HEK293T (cell line): ENCODE measurements around the gene CHRNB4.

Source experiments
- CTCF ChIA-PET: fragments of 350-600 bp; formaldehyde crosslinking; extraction: SDS; loops from one replicate; lab custom pipeline; 2021; ENCODE audit warnings: antibody characterized with exemption, inconsistent platforms; lab: Yijun Ruan, JAX
- POLR2A ChIA-PET: fragments of 350-600 bp; formaldehyde crosslinking; extraction: SDS; loops from one replicate; lab custom pipeline; 2020; ENCODE audit warnings: antibody characterized with exemption, inconsistent platforms; lab: Yijun Ruan, JAX
- DNase-seq: peaks from one replicate; pipeline ENCODE4 v3.0.0; 2012; ENCODE audit warnings: mixed read lengths; ENCODE audit errors: extremely low spot score
- ARNT ChIP-seq: fragments of 450-650 bp; IDR thresholded peaks from 2 replicates; pipeline ENCODE4 v1.6.1; 2017; ENCODE audit warnings: mild to moderate bottlenecking
- BHLHE40 ChIP-seq: fragments of 450-650 bp; IDR thresholded peaks from 2 replicates; pipeline ENCODE4 v1.6.1; 2016; ENCODE audit warnings: mild to moderate bottlenecking, moderate library complexity, borderline replicate concordance
- CTBP1 ChIP-seq: fragments of 450-650 bp; IDR thresholded peaks from 2 replicates; pipeline ENCODE4 v1.6.1; 2016; ENCODE audit warnings: borderline replicate concordance
- ELF4 ChIP-seq: fragments of 450-650 bp; IDR thresholded peaks from 2 replicates; pipeline ENCODE4 v1.6.1; 2017; ENCODE audit warnings: antibody characterized with exemption
- FOXA1 ChIP-seq: fragments of 450-650 bp; IDR thresholded peaks from 2 replicates; pipeline ENCODE4 v1.6.1; 2016; ENCODE audit warnings: mild to moderate bottlenecking
- FOXK2 ChIP-seq: fragments of 450-650 bp; IDR thresholded peaks from 2 replicates; pipeline ENCODE4 v1.6.1; 2016; ENCODE audit warnings: mild to moderate bottlenecking
- FOXM1 ChIP-seq: fragments of 450-650 bp; IDR thresholded peaks from 2 replicates; pipeline ENCODE4 v1.6.1; 2017; ENCODE audit warnings: mild to moderate bottlenecking, borderline replicate concordance
- HDGF ChIP-seq: fragments of 450-650 bp; IDR thresholded peaks from 2 replicates; pipeline ENCODE4 v1.6.1; 2017; ENCODE audit warnings: antibody characterized with exemption, borderline replicate concordance
- L3MBTL2 ChIP-seq: fragments of 450-650 bp; conservative IDR thresholded peaks from 2 replicates; pipeline ENCODE4 v1.6.1; 2016; ENCODE audit warnings: mild to moderate bottlenecking
- LEF1 ChIP-seq: fragments of 450-650 bp; IDR thresholded peaks from 2 replicates; pipeline ENCODE4 v1.6.1; 2017; ENCODE audit warnings: mild to moderate bottlenecking, borderline replicate concordance
- NFRKB ChIP-seq: fragments of 450-650 bp; IDR thresholded peaks from 2 replicates; pipeline ENCODE4 v1.6.1; 2016; ENCODE audit warnings: mild to moderate bottlenecking, moderate library complexity
- PKNOX1 ChIP-seq: fragments of 450-650 bp; IDR thresholded peaks from 2 replicates; pipeline ENCODE4 v1.6.1; 2016
- SP1 ChIP-seq: fragments of 450-650 bp; IDR thresholded peaks from 2 replicates; pipeline ENCODE4 v1.6.1; 2017
- SUZ12 ChIP-seq: fragments of 450-650 bp; IDR thresholded peaks from 2 replicates; pipeline ENCODE4 v1.6.1; 2016; ENCODE audit warnings: mild to moderate bottlenecking
- TARDBP ChIP-seq: fragments of 450-650 bp; IDR thresholded peaks from 2 replicates; pipeline ENCODE4 v1.6.1; 2016
- ZNF384 ChIP-seq: fragments of 450-650 bp; IDR thresholded peaks from 2 replicates; pipeline ENCODE4 v1.6.1; 2016

The CHRNB4 gene

DNA sequence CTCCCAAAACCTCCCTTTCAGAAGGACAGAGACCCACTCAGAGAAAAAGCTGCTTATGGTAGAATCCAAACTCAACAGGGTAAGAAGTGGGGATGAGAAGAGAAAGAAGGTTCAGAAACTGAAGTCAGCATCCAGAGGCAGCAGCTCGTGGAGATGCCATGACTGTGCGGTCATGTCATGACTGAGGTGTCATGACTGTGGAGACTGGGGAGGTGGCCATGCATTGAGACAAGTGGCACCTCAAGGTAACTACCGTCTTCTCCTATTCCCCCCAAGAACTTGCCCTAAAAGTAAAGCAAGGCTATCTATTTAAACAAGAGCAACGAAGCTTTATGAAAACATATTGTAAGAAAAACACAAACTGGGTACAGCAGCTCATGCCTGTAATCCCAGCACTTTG, 35.3 kb downstream of the CHRNB4 start:
- POLR2A ChIA-PET: interaction anchor here (1.8 kb wide), 1 partner anchor 40 kb away, joined by 5 read pairs; the partner anchor contains the start of gene CHRNA5

DNA sequence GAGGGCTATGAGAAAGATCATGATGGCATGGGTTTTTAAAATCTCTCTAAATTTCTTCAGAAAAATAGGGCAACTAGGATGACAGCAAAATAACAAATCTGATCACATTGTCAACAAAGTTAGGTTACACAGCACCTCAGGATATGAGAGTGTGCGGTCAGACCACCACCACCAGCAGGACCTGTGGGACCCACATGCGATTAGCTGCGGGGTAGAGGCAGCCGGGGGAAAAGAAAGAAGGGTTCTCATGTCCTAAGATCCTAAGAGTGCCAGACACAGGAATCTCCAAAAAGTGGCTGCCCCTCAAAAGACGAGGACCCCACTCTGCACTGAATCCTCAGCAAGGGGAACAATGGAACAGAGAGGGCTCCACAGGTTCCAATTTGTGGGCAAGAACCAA, 35.8 kb downstream of the CHRNB4 start:
- POLR2A ChIA-PET: interaction anchor here (1.8 kb wide), 1 partner anchor 39 kb away, joined by 5 read pairs; the partner anchor contains the start of gene CHRNA5
- TF ChIP-seq FOXM1: no peak
- CTCF ChIA-PET: no interaction called here
- DNase-seq: no peak

More for the DNA sequence above, 35.3 kb downstream of the CHRNB4 start:
- TF ChIP-seq FOXK2 (no peak), NFRKB (no peak), PKNOX1 (no peak)
- CTCF ChIA-PET: interaction anchor here (0.7 kb wide), 1 partner anchor 177 kb away, joined by 4 read pairs; no protein-coding TSS in a partner anchor
- DNase-seq: no peak

- POLR2A ChIA-PET: interaction anchor here (1.8 kb wide), 1 partner anchor 39 kb away, joined by 5 read pairs; the partner anchor contains the start of gene CHRNA5
- no peak for DNase-seq
- no peak for TF ChIP-seq TARDBP
- TF ChIP-seq SP1: no peak
- no peak for TF ChIP-seq ELF4
- TF ChIP-seq FOXA1: no peak
- TF ChIP-seq BHLHE40: no peak
- TF ChIP-seq ARNT: no peak
- no peak for TF ChIP-seq FOXM1
- TF ChIP-seq L3MBTL2: no peak
- no peak for TF ChIP-seq FOXK2
- TF ChIP-seq HDGF: no peak
- TF ChIP-seq PKNOX1: no peak
- no peak for TF ChIP-seq NFRKB
- no peak for TF ChIP-seq SUZ12
- CTCF ChIA-PET: no interaction called here
These were observed 36.6 kb downstream of the CHRNB4 start for GRCh38 chr15:78604420-78604819.

DNA sequence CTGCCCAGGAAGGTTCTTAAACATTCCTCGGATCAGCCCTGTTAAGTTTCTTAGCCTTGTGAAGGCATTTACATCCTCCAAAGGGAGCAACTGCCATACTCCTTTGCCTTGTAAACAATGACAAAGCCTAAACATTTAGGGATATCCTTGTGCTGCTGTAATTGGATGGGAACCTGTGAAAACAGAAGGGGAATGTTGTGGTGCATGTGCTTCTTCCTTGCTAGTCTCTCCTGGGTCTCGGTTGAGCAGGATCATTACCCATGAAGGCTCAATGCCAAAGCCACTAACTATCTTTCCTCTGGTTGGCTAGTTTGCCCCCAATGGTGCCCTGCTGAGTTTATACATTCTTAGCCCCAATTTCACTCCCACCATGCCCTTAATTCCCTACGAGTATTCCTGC, 37.5 kb downstream of the CHRNB4 start:
- TF ChIP-seq HDGF (no peak), SP1 (no peak), ARNT (no peak), FOXK2 (no peak), CTBP1 (no peak), PKNOX1 (no peak), L3MBTL2 (no peak), BHLHE40 (no peak), FOXM1 (no peak), ZNF384 (no peak), SUZ12 (no peak), TARDBP (no peak), NFRKB (no peak), LEF1 (no peak), ELF4 (no peak), FOXA1 (no peak)
- POLR2A ChIA-PET: no interaction called here
- DNase-seq: no peak
- CTCF ChIA-PET: no interaction called here

DNA sequence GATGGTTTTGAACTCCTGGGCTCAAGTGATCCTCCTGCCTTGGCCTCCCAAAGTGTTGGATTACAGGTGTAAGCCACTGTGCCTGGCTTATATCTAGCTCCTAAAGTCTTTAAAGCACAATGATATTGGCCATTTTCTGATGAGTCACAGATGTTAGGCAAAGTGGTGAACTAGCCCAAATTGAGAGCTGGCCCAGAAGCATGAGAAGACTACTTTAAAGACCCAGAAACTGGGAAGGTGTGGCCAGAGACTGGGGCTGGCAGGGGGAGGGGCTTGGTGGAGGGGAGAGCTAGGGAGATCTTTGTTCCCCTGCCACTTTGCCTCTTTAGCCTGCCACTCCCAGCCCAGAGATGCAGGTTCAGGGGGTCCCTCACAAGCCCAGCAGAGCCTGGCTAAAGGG, 41.8 kb downstream of the CHRNB4 start:
- no peak for DNase-seq

GRCh38 chr15:78598348-78598747, 42.7 kb downstream of the CHRNB4 start:
- no peak for DNase-seq
- ChIA-PET POLR2A (interaction anchor here (1.6 to 1.7 kb wide), 2 partner anchors 18 to 32 kb away, joined by 3 to 5 read pairs; partner anchors contain the start of gene CHRNA5), CTCF (no interaction called here)
- TF ChIP-seq HDGF (no peak), NFRKB (no peak), TARDBP (no peak), ELF4 (no peak), CTBP1 (no peak), PKNOX1 (no peak), LEF1 (no peak), FOXK2 (no peak), BHLHE40 (no peak), FOXM1 (no peak), L3MBTL2 (no peak), ZNF384 (no peak), SUZ12 (no peak), FOXA1 (no peak), ARNT (no peak), SP1 (no peak)

More for the DNA sequence above, 41.8 kb downstream of the CHRNB4 start:
- CTCF ChIA-PET: no interaction called here
- TF ChIP-seq BHLHE40 (no peak), SUZ12 (no peak), TARDBP (no peak), LEF1 (no peak), CTBP1 (no peak)
- POLR2A ChIA-PET: no interaction called here
